Measurements from ENCODE around the gene P2RY2.

Gene P2RY2

GRCh38 chr11:73237471-73238290 is 19.6 kb downstream of the P2RY2 start:
- H3K18ac ChIP-seq (ENCODE audit: low read length) = peak overlapping the region; percentile 41
- H3K9ac ChIP-seq (ENCODE audit: low read depth, low read length, poor library complexity) = peak overlapping the region; percentile 7
- no CpG with 5 or more reads among the region's 10 CpGs for WGBS, 2 donors (ENCODE audit: extremely low coverage in 2 of 2, insufficient read length in 2 of 2, insufficient replicate concordance in 1 of 2)
- no peaks in the 10 kb centered on the region for H3K36me3 ChIP-seq (replicated peaks in 1 of 2; ENCODE audit: control insufficient read depth in 2 of 2, insufficient read depth in 2 of 2, low read length in 2 of 2)
- no peaks in the 10 kb centered on the region for H3K9me3 ChIP-seq (replicated peaks in 1 of 2; ENCODE audit: control insufficient read depth in 2 of 2, insufficient read depth in 1 of 2, low read depth in 1 of 2, low read length in 2 of 2)
- no peak overlapping the region for H3K4ac ChIP-seq (ENCODE audit: low read length)
- no peak overlapping the region for H3K27ac ChIP-seq (replicated peaks; ENCODE audit: low read length)
- H3K4me2 ChIP-seq (ENCODE audit: insufficient read depth, low read length, poor library complexity, severe bottlenecking) = no peak overlapping the region
- H2AFZ ChIP-seq (ENCODE audit: low read length) = peak overlapping the region; percentile 61
- H3K14ac ChIP-seq (ENCODE audit: low read length) = no peak overlapping the region
- peaks cover 5 to 9% of the 10 kb centered on the region in 2 donors for H3K4me1 ChIP-seq (ENCODE audit: control insufficient read depth in 2 of 2, insufficient read depth in 1 of 2, low read depth in 1 of 2, low read length in 2 of 2)
- H2BK120ac ChIP-seq (ENCODE audit: low read depth, low read length) = no peak overlapping the region
- peak overlapping the region; percentile 5 for H3K23ac ChIP-seq (ENCODE audit: low read depth, low read length, poor library complexity)
- H2BK5ac ChIP-seq (ENCODE audit: low read length) = peak overlapping the region; percentile 55
- H3K79me1 ChIP-seq (ENCODE audit: low read depth, low read length) = peaks cover 3% of the 10 kb centered on the region
- H2BK15ac ChIP-seq (ENCODE audit: low read length) = no peak overlapping the region
- no peak overlapping the region for H4K91ac ChIP-seq (ENCODE audit: low read depth, low read length, poor library complexity)
- no peak overlapping the region for H2BK12ac ChIP-seq (ENCODE audit: low read length)
- DNase-seq (ENCODE audit: low spot score) = no peak
- peaks cover 0 to 8% (median 0%) of the 10 kb centered on the region in 3 experiments for H3K27me3 ChIP-seq (ENCODE audit: control insufficient read depth in 3 of 3, insufficient read depth in 3 of 3, low read depth in 1 of 3, low read length in 3 of 3)
- no peak overlapping the region for H4K8ac ChIP-seq (ENCODE audit: low read depth, low read length)
- H3K4me3 ChIP-seq (ENCODE audit: low read length in 2 of 2) = no peak overlapping the region
- H2AK5ac ChIP-seq (ENCODE audit: low read depth, low read length) = no peak overlapping the region

DNA sequence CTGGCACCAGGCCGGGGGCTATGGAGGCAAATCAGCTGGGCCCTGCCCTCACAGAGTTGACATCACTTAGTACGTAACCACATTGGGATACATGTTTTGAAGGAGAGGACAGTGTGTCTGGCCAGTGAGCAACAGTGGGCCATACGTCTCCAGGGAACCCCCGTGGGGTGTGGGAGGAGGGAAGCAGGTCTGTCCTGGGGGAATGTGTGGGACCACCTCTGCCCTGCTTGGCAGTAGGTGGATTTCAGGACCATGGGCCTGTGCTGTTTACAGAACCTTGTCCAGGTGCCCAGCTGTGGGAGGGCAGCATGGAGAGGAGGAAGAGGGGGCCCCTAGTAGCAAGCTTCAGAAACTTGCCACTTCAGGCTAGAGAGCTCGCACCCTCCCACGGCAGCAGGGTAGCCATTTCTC is 21.0 kb downstream of the P2RY2 start:
- Histone ChIP-seq H3K23ac (ENCODE audit: low read depth, low read length, poor library complexity) (no peak overlapping the region), H3K4me2 (ENCODE audit: insufficient read depth, low read length, poor library complexity, severe bottlenecking) (no peak overlapping the region), H3K27me3 (ENCODE audit: control insufficient read depth in 3 of 3, insufficient read depth in 3 of 3, low read depth in 1 of 3, low read length in 3 of 3) (peaks cover 0 to 8% (median 0%) of the 10 kb centered on the region in 3 experiments), H2BK5ac (ENCODE audit: low read length) (no peak overlapping the region), H3K4me3 (ENCODE audit: low read length in 2 of 2) (no peak overlapping the region), H4K8ac (ENCODE audit: low read depth, low read length) (no peak overlapping the region), H3K36me3 (replicated peaks in 1 of 2; ENCODE audit: control insufficient read depth in 2 of 2, insufficient read depth in 2 of 2, low read length in 2 of 2) (no peaks in the 10 kb centered on the region), H3K9ac (ENCODE audit: low read depth, low read length, poor library complexity) (peak overlapping the region; percentile 24), H2AK5ac (ENCODE audit: low read depth, low read length) (peak overlapping the region; percentile 97), H2BK120ac (ENCODE audit: low read depth, low read length) (peak overlapping the region; percentile 35), H3K27ac (replicated peaks; ENCODE audit: low read length) (no peak overlapping the region), H2AFZ (ENCODE audit: low read length) (no peak overlapping the region), H2BK12ac (ENCODE audit: low read length) (peak overlapping the region; percentile 85), H4K91ac (ENCODE audit: low read depth, low read length, poor library complexity) (no peak overlapping the region), H3K14ac (ENCODE audit: low read length) (no peak overlapping the region), H2BK15ac (ENCODE audit: low read length) (no peak overlapping the region), H3K9me3 (replicated peaks in 1 of 2; ENCODE audit: control insufficient read depth in 2 of 2, insufficient read depth in 1 of 2, low read depth in 1 of 2, low read length in 2 of 2) (no peaks in the 10 kb centered on the region), H3K4me1 (ENCODE audit: control insufficient read depth in 2 of 2, insufficient read depth in 1 of 2, low read depth in 1 of 2, low read length in 2 of 2) (peaks cover 8 to 9% of the 10 kb centered on the region in 2 donors), H3K4ac (ENCODE audit: low read length) (no peak overlapping the region), H3K18ac (ENCODE audit: low read length) (peak overlapping the region; percentile 45), H3K79me1 (ENCODE audit: low read depth, low read length) (peaks cover 3% of the 10 kb centered on the region)
- WGBS, 2 donors (ENCODE audit: extremely low coverage in 2 of 2, insufficient read length in 2 of 2, insufficient replicate concordance in 1 of 2) = no CpG with 5 or more reads among the region's 6 CpGs
- DNase-seq (ENCODE audit: low spot score) = no peak

GRCh38 chr11:73239571-73240189 is 21.6 kb downstream of the P2RY2 start:
- Histone ChIP-seq H3K9me3 (replicated peaks in 1 of 2; ENCODE audit: control insufficient read depth in 2 of 2, insufficient read depth in 1 of 2, low read depth in 1 of 2, low read length in 2 of 2) (no peaks in the 10 kb centered on the region), H3K14ac (ENCODE audit: low read length) (no peak overlapping the region), H3K27me3 (ENCODE audit: control insufficient read depth in 3 of 3, insufficient read depth in 3 of 3, low read depth in 1 of 3, low read length in 3 of 3) (peaks cover 0 to 8% (median 0%) of the 10 kb centered on the region in 3 experiments), H3K4ac (ENCODE audit: low read length) (peak overlapping the region; percentile 43), H2BK15ac (ENCODE audit: low read length) (peak overlapping the region; percentile 18), H2AK5ac (ENCODE audit: low read depth, low read length) (peak overlapping the region; percentile 97), H3K23ac (ENCODE audit: low read depth, low read length, poor library complexity) (no peak overlapping the region), H3K27ac (replicated peaks; ENCODE audit: low read length) (no peak overlapping the region), H2AFZ (ENCODE audit: low read length) (no peak overlapping the region), H2BK5ac (ENCODE audit: low read length) (no peak overlapping the region), H4K8ac (ENCODE audit: low read depth, low read length) (no peak overlapping the region), H4K91ac (ENCODE audit: low read depth, low read length, poor library complexity) (no peak overlapping the region), H2BK120ac (ENCODE audit: low read depth, low read length) (peak overlapping the region; percentile 35), H3K18ac (ENCODE audit: low read length) (peak overlapping the region; percentile 44), H3K4me3 (ENCODE audit: low read length in 2 of 2) (no peak overlapping the region), H3K4me1 (ENCODE audit: control insufficient read depth in 2 of 2, insufficient read depth in 1 of 2, low read depth in 1 of 2, low read length in 2 of 2) (peaks cover 9% of the 10 kb centered on the region in 2 donors), H2BK12ac (ENCODE audit: low read length) (peak overlapping the region; percentile 85), H3K36me3 (replicated peaks in 1 of 2; ENCODE audit: control insufficient read depth in 2 of 2, insufficient read depth in 2 of 2, low read length in 2 of 2) (no peaks in the 10 kb centered on the region), H3K4me2 (ENCODE audit: insufficient read depth, low read length, poor library complexity, severe bottlenecking) (no peak overlapping the region), H3K79me1 (ENCODE audit: low read depth, low read length) (peaks cover 3% of the 10 kb centered on the region), H3K9ac (ENCODE audit: low read depth, low read length, poor library complexity) (no peak overlapping the region)
- WGBS, 2 donors (ENCODE audit: extremely low coverage in 2 of 2, insufficient read length in 2 of 2, insufficient replicate concordance in 1 of 2) = no CpG with 5 or more reads among the region's 7 CpGs
- DNase-seq (ENCODE audit: low spot score) = no peak

GRCh38 chr11:73240190-73240781 is 22.2 kb downstream of the P2RY2 start:
- Histone ChIP-seq H3K79me1 (ENCODE audit: low read depth, low read length) (no peaks in the 10 kb centered on the region), H3K4ac (ENCODE audit: low read length) (no peak overlapping the region), H3K9ac (ENCODE audit: low read depth, low read length, poor library complexity) (no peak overlapping the region), H2BK15ac (ENCODE audit: low read length) (peak overlapping the region; percentile 19), H2BK120ac (ENCODE audit: low read depth, low read length) (no peak overlapping the region), H3K18ac (ENCODE audit: low read length) (peak overlapping the region; percentile 44), H3K27ac (replicated peaks; ENCODE audit: low read length) (no peak overlapping the region), H3K4me2 (ENCODE audit: insufficient read depth, low read length, poor library complexity, severe bottlenecking) (no peak overlapping the region), H3K27me3 (ENCODE audit: control insufficient read depth in 3 of 3, insufficient read depth in 3 of 3, low read depth in 1 of 3, low read length in 3 of 3) (peaks cover 0 to 7% (median 0%) of the 10 kb centered on the region in 3 experiments), H2AK5ac (ENCODE audit: low read depth, low read length) (peak overlapping the region; percentile 97), H3K4me1 (ENCODE audit: control insufficient read depth in 2 of 2, insufficient read depth in 1 of 2, low read depth in 1 of 2, low read length in 2 of 2) (peaks cover 9 to 15% of the 10 kb centered on the region in 2 donors), H2AFZ (ENCODE audit: low read length) (no peak overlapping the region), H4K8ac (ENCODE audit: low read depth, low read length) (no peak overlapping the region), H4K91ac (ENCODE audit: low read depth, low read length, poor library complexity) (no peak overlapping the region), H3K9me3 (replicated peaks in 1 of 2; ENCODE audit: control insufficient read depth in 2 of 2, insufficient read depth in 1 of 2, low read depth in 1 of 2, low read length in 2 of 2) (no peaks in the 10 kb centered on the region), H2BK5ac (ENCODE audit: low read length) (no peak overlapping the region), H3K14ac (ENCODE audit: low read length) (no peak overlapping the region), H3K4me3 (ENCODE audit: low read length in 2 of 2) (no peak overlapping the region), H3K23ac (ENCODE audit: low read depth, low read length, poor library complexity) (no peak overlapping the region), H2BK12ac (ENCODE audit: low read length) (no peak overlapping the region), H3K36me3 (replicated peaks in 1 of 2; ENCODE audit: control insufficient read depth in 2 of 2, insufficient read depth in 2 of 2, low read length in 2 of 2) (no peaks in the 10 kb centered on the region)
- DNase-seq (ENCODE audit: low spot score) = no peak
- no CpG with 5 or more reads among the region's 4 CpGs for WGBS, 2 donors (ENCODE audit: extremely low coverage in 2 of 2, insufficient read length in 2 of 2, insufficient replicate concordance in 1 of 2)
